A549 (cell line): ENCODE results near the gene CYP19A1. TPM values are rescaled to one million over a fixed set of nuclear protein-coding genes. Genes with fewer than 3 reads are reported as not detected.

ENCODE experiments used
- ATAC-seq, 2 experiments: fragments of 200-7000 bp in 1 of 2; fragments of >200 bp in 1 of 2; cut with Nextera tagmentation in 1 of 2; cut with Tn5 transposase in 1 of 2; 3 replicates each; pipeline versions ENCODE4 v1.8.0 to v1.9.1; 2018 to 2020; ENCODE audit warnings: mild to moderate bottlenecking in 1 of 2, moderate library complexity in 1 of 2
- CTCF ChIA-PET: fragments of 300-600 bp; sonication (Branson Sonifier 250); formaldehyde crosslinking; extraction: SDS; loops from one replicate; lab custom pipeline; 2021; ENCODE audit warnings: antibody characterized with exemption, inconsistent platforms; lab: Yijun Ruan, JAX
- POLR2A ChIA-PET: fragments of 350-600 bp; formaldehyde crosslinking; extraction: SDS; loops from one replicate; lab custom pipeline; 2021; ENCODE audit warnings: antibody characterized with exemption, inconsistent platforms; lab: Yijun Ruan, JAX
- DNase-seq, 2 experiments: peaks; one replicate each; pipeline versions ENCODE4 v3.0.0 to v3.0.0-alpha.2; 2011 to 2016; ENCODE audit warnings: low read depth in 1 of 2, low spot score in 1 of 2
- FAIRE-seq: peaks from 2 replicates; lab custom pipeline; 2011; peaks lifted over from hg19 to GRCh38; lab: Jason Lieb, UNC
- H3K27ac ChIP-seq, 2 experiments: fragments of >200 bp; sonication (Bioruptor Twin); formaldehyde crosslinking; 3 replicates each; pipeline ENCODE4 v1.5.1; 2016 to 2017
- H3K4me1 ChIP-seq: fragments of >200 bp; sonication (Bioruptor Twin); formaldehyde crosslinking; 3 replicates; pipeline ENCODE4 v1.6.1; 2016
- H3K4me2 ChIP-seq: fragments of >200 bp; sonication (Bioruptor Twin); formaldehyde crosslinking; 3 replicates; pipeline ENCODE4 v1.6.1; 2016
- H3K4me3 ChIP-seq: fragments of >200 bp; sonication (Bioruptor Twin); formaldehyde crosslinking; 3 replicates; pipeline ENCODE4 v1.5.1; 2016
- H3K9me3 ChIP-seq: fragments of >200 bp; sonication (Bioruptor Twin); formaldehyde crosslinking; 3 replicates; pipeline ENCODE4 v1.6.1; 2016
- CEBPB ChIP-seq, 2 experiments: fragments of >200 bp in 1 of 2; sonication (Bioruptor Twin) in 1 of 2; formaldehyde crosslinking in 1 of 2; IDR thresholded peaks; 2 replicates each; pipeline ENCODE4 v1.6.1; 2012 to 2016
- CHD2 ChIP-seq: fragments of 150-350 bp; IDR thresholded peaks from 2 replicates; pipeline ENCODE4 v1.6.1; 2014; ENCODE audit warnings: low read length; ENCODE audit not compliant: partially characterized antibody
- CTCF ChIP-seq: fragments of >200 bp; sonication (Bioruptor Twin); formaldehyde crosslinking; IDR thresholded peaks from 3 replicates; pipeline ENCODE4 v1.5.1; 2016
- EHF ChIP-seq: fragments of 250-450 bp; sonication (Bioruptor Pico); IDR thresholded peaks from 2 replicates; pipeline ENCODE4 v1.5.0; 2020; ENCODE audit warnings: mild to moderate bottlenecking
- ELK1 ChIP-seq: fragments of 150-350 bp; IDR thresholded peaks from 2 replicates; pipeline ENCODE4 v1.6.1; 2014; ENCODE audit warnings: low read depth, mild to moderate bottlenecking, low read length
- EP300 ChIP-seq, 2 experiments: fragments of >200 bp; sonication (Bioruptor Twin); formaldehyde crosslinking; IDR thresholded peaks; 2 replicates in 1 of 2; 3 replicates in 1 of 2; pipeline ENCODE4 v1.6.1; 2016 to 2017
- ESRRA ChIP-seq: fragments of 150-350 bp; IDR thresholded peaks from 2 replicates; pipeline ENCODE4 v1.6.1; 2014; ENCODE audit warnings: mild to moderate bottlenecking, low read length, borderline replicate concordance
- FOSL2 ChIP-seq, 2 experiments: fragments of 450-650 bp in 1 of 2; fragments of >200 bp in 1 of 2; sonication (Bioruptor Twin) in 1 of 2; formaldehyde crosslinking; IDR thresholded peaks; 2 replicates each; pipeline versions ENCODE4 v1.5.0 to v1.6.1; 2016 to 2020; ENCODE audit warnings: mild to moderate bottlenecking in 1 of 2, moderate library complexity in 1 of 2
- FOXS1 ChIP-seq: fragments of 250-450 bp; sonication (Bioruptor Pico); IDR thresholded peaks from 2 replicates; pipeline ENCODE4 v1.5.0; 2020; ENCODE audit warnings: mild to moderate bottlenecking, moderate library complexity
- GATA3 ChIP-seq: IDR thresholded peaks from 2 replicates; pipeline ENCODE4 v1.6.1; 2012; ENCODE audit warnings: borderline replicate concordance
- HDAC2 ChIP-seq: fragments of 200-600 bp; sonication (generic); IDR thresholded peaks from 2 replicates; pipeline ENCODE4 v1.6.1; 2016
- HEYL ChIP-seq: fragments of 250-450 bp; sonication (Bioruptor Pico); IDR thresholded peaks from 2 replicates; pipeline ENCODE4 v1.8.0; 2021; ENCODE audit warnings: mild to moderate bottlenecking, moderate library complexity
- HOXA7 ChIP-seq: fragments of 250-450 bp; sonication (Bioruptor Pico); IDR thresholded peaks from 2 replicates; pipeline ENCODE4 v1.5.0; 2020; ENCODE audit warnings: mild to moderate bottlenecking, moderate library complexity
- HOXB13 ChIP-seq: fragments of 250-450 bp; sonication (Bioruptor Pico); IDR thresholded peaks from 2 replicates; pipeline ENCODE4 v1.5.0; 2020; ENCODE audit warnings: low read depth, mild to moderate bottlenecking, moderate library complexity
- HOXB5 ChIP-seq: fragments of 250-450 bp; sonication (Bioruptor Pico); IDR thresholded peaks from 2 replicates; pipeline ENCODE4 v1.5.0; 2020; ENCODE audit warnings: mild to moderate bottlenecking, moderate library complexity
- JUN ChIP-seq, 2 experiments: fragments of >200 bp; sonication (Bioruptor Twin); formaldehyde crosslinking; IDR thresholded peaks; 2 replicates in 1 of 2; 3 replicates in 1 of 2; pipeline ENCODE4 v1.6.1; 2016 to 2017
- KDM1A ChIP-seq: fragments of 200-600 bp; sonication (generic); IDR thresholded peaks from 2 replicates; pipeline ENCODE4 v1.6.1; 2016; ENCODE audit warnings: low read depth, mild to moderate bottlenecking
- KDM5A ChIP-seq: fragments of 200-600 bp; sonication (generic); IDR thresholded peaks from 2 replicates; pipeline ENCODE4 v1.6.1; 2016; ENCODE audit warnings: antibody characterized with exemption, mild to moderate bottlenecking
- MAZ ChIP-seq: fragments of 150-350 bp; IDR thresholded peaks from 2 replicates; pipeline ENCODE4 v1.6.1; 2014; ENCODE audit warnings: antibody characterized with exemption, low read depth, low read length, borderline replicate concordance
- NR3C1 ChIP-seq: fragments of >200 bp; sonication (Bioruptor Twin); formaldehyde crosslinking; IDR thresholded peaks from 3 replicates; pipeline ENCODE4 v1.6.1; 2017
- POLR2AphosphoS2 ChIP-seq: conservative IDR thresholded peaks from 2 replicates; pipeline ENCODE4 v1.6.1; 2012; ENCODE audit warnings: low read length, improper control_type of control experiment, inconsistent platforms
- RAD21 ChIP-seq, 2 experiments: fragments of >200 bp in 1 of 2; sonication (Bioruptor Twin) in 1 of 2; formaldehyde crosslinking in 1 of 2; IDR thresholded peaks in 1 of 2; conservative IDR thresholded peaks in 1 of 2; 2 replicates in 1 of 2; 3 replicates in 1 of 2; pipeline ENCODE4 v1.6.1; 2012 to 2018; ENCODE audit warnings: inconsistent platforms in 1 of 2
- RARB ChIP-seq: fragments of 250-450 bp; sonication (Bioruptor Pico); IDR thresholded peaks from 2 replicates; pipeline ENCODE4 v1.8.0; 2021; ENCODE audit warnings: mild to moderate bottlenecking, moderate library complexity
- RCOR1 ChIP-seq: fragments of 150-350 bp; IDR thresholded peaks from 2 replicates; pipeline ENCODE4 v1.6.1; 2014; ENCODE audit warnings: antibody characterized with exemption, low read length, low read depth
- RNF2 ChIP-seq: fragments of 200-600 bp; sonication (generic); IDR thresholded peaks from 2 replicates; pipeline ENCODE4 v1.6.1; 2016; ENCODE audit warnings: low read depth, mild to moderate bottlenecking, antibody characterized with exemption, moderate library complexity, borderline replicate concordance
- SREBF2 ChIP-seq: fragments of 450-650 bp; IDR thresholded peaks from 2 replicates; pipeline ENCODE4 v1.6.1; 2014; ENCODE audit warnings: mild to moderate bottlenecking, moderate library complexity
- ZFP36 ChIP-seq: fragments of 450-650 bp; IDR thresholded peaks from 2 replicates; pipeline ENCODE4 v1.6.1; 2014; ENCODE audit warnings: borderline replicate concordance; ENCODE audit not compliant: partially characterized antibody
- ZNF302 ChIP-seq: fragments of 250-450 bp; sonication (Bioruptor Pico); IDR thresholded peaks from 2 replicates; pipeline ENCODE4 v1.9.0; 2021; ENCODE audit warnings: inconsistent platforms, mild to moderate bottlenecking, moderate library complexity
- WGBS: methylation state at CpG from one replicate; pipeline ENCODE4 v1.1.6; 2017; ENCODE audit errors: missing lambda C conversion rate; 5-methylcytosine and 5-hydroxymethylcytosine counted together
- polyA plus RNA-seq, 4 experiments: library from polyadenylated mRNA; depleted of rRNA in 3 of 4; stranded (reverse); fragments of >200 nt; fragmentation: RNase III in 1 of 4; extraction: RNeasy Plus Mini Kit Qiagen cat#74134 plus additional on column Dnase treatment in 1 of 4; gene quantifications; 2 replicates in 3 of 4; 3 replicates in 1 of 4; pipeline ENCODE4 v1.2.3, GENCODE V29; 2011 to 2017
- TF ChIP-seq, protein P1 (sequence below): IDR thresholded peaks from 2 replicates; pipeline ENCODE4 v1.6.1; 2012; ENCODE audit warnings: low read depth, borderline replicate concordance
- TF ChIP-seq, protein P2 (sequence below): IDR thresholded peaks from 2 replicates; pipeline ENCODE4 v1.6.1; 2012

Gene CYP19A1
- polyA plus RNA-seq, 2 of the 4 experiments (the other 2 are of a cell fraction) = 0.36 TPM; not detected in 1

DNA sequence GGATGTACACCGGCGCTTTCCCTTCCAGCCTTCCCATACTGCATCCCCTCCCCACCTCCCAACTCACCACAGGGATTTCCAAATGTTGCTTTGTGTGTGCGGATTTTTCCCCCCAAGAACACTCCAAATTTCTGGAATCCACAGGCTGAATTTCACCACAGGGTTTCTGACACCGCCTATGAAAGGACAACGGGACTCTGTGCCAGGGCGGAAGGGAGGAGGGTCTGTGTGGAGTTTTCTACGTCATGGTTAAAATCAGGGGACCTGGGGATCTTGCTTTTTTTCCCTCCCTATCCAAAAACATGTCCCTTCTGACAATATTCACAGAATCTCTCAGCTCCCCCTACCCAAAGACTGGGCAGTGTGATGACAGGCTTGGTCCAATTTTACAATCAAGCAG is 14.6 kb downstream of the CYP19A1 start:
- ChIA-PET CTCF (interaction anchor here (1.3 kb wide), 1 partner anchor 57 kb away, joined by 3 read pairs; no protein-coding TSS in a partner anchor), POLR2A (no interaction called here)
- Histone ChIP-seq H3K4me1 (no peaks in the 10 kb centered on the region), H3K9me3 (no peaks in the 10 kb centered on the region), H3K4me3 (no peak overlapping the region), H3K4me2 (no peak overlapping the region), H3K27ac (no peak overlapping the region)
- WGBS = 62% methylated on average over 7 of the region's 7 CpGs
- DNase-seq (no peak), FAIRE-seq (no peak), ATAC-seq (no peak)
- TF ChIP-seq SREBF2 = no peak
- TF ChIP-seq RCOR1 = no peak
- TF ChIP-seq POLR2AphosphoS2 = no peak
- no peak for TF ChIP-seq MAZ
- TF ChIP-seq CEBPB (IDR thresholded peaks at IDR 0.05) = no peak
- TF ChIP-seq GATA3 = no peak
- no peak for TF ChIP-seq CHD2
- no peak for TF ChIP-seq ELK1
- TF ChIP-seq HEYL = no peak
- TF ChIP-seq RNF2 = no peak
- TF ChIP-seq FOSL2 (IDR thresholded peaks at IDR 0.05) = no peak
- TF ChIP-seq FOSL2 (CRISPR knock-in tag; IDR thresholded peaks at IDR 0.05) = no peak
- TF ChIP-seq EHF (CRISPR knock-in tag) = no peak
- no peak for TF ChIP-seq ESRRA
- no peak for TF ChIP-seq KDM1A
- TF ChIP-seq HOXB13 = no peak
- no peak for TF ChIP-seq HOXA7 (CRISPR knock-in tag)

DNA sequence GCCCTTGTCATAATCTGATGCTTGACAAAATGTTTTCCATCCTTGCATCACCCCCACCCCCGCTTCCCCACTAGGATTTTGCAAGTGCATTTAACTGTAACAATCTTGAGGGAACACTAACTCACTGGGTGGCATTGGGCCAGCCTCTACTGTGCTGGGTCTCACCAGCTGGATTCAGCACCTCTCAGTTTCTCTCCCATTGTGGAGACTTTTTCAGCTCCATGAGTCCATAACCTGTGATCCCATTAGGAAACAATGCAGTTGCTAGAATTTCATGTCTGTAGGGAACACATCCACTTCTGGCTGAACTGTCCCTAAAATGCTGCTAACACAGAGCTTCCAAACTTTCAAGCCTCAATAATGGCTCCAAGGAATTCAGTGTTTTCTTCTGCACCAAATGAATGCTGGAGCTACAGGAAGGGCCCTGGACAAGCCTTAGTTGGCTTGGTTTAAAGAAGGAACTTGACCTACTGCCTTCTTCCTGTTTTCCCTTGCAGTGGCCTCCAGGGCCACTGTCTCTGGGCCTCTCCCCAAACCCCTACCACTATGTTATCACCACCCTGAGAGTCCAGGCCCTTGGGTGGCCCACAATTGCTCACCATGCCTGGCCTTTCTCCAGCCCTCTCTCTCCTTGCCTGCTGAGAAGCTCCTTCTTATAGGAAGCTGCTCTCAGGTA is 15.6 kb downstream of the CYP19A1 start:
- ATAC-seq = no peak
- CTCF ChIA-PET = interaction anchor here (0.6 to 2.2 kb wide), 8 partner anchors 12 to 160 kb away, joined by 3 to 6 read pairs (median 4); no protein-coding TSS in a partner anchor

DNA sequence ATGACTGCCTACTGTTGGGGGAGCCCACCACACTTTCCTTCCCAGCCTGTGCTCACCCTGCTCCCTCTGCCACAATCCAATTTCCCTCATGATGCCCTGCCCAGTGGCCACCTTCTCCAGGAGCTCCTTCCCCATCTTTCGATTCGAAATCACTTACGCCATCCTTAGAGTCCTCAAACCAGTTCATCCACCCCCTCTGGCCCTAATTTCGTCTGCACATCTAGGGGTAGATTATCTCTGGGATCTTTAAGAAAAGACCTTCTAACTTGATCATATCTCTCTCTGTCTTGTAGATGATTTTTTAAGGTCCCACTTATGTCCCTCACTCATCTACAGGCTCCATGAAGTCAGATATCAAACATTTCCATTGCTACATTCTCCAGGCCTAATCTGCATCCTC is 17.1 kb downstream of the CYP19A1 start:
- no peak for ATAC-seq
- Histone ChIP-seq H3K27ac (no peak overlapping the region), H3K4me3 (no peak overlapping the region), H3K4me1 (no peaks in the 10 kb centered on the region), H3K9me3 (no peaks in the 10 kb centered on the region), H3K4me2 (no peak overlapping the region)
- ChIA-PET POLR2A (no interaction called here), CTCF (interaction anchor here (0.5 to 2.2 kb wide), 3 partner anchors 10 to 597 kb away, joined by 3 to 6 read pairs (median 4); no protein-coding TSS in a partner anchor)
- 47% methylated on average over 4 of the region's 4 CpGs for WGBS
- no peak for FAIRE-seq
- no peak for DNase-seq
- no peak for TF ChIP-seq CHD2
- no peak for TF ChIP-seq POLR2AphosphoS2
- no peak for TF ChIP-seq SREBF2
- no peak for TF ChIP-seq HOXB13
- no peak for TF ChIP-seq CTCF
- TF ChIP-seq JUN (IDR thresholded peaks at IDR 0.05) = no peak
- no peak for TF ChIP-seq HEYL
- no peak for TF ChIP-seq FOSL2 (IDR thresholded peaks at IDR 0.05)
- TF ChIP-seq FOSL2 (CRISPR knock-in tag; IDR thresholded peaks at IDR 0.05) = no peak
- TF ChIP-seq, protein P1, sequence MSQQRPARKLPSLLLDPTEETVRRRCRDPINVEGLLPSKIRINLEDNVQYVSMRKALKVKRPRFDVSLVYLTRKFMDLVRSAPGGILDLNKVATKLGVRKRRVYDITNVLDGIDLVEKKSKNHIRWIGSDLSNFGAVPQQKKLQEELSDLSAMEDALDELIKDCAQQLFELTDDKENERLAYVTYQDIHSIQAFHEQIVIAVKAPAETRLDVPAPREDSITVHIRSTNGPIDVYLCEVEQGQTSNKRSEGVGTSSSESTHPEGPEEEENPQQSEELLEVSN = no peak
- TF ChIP-seq NR3C1 = no peak
- TF ChIP-seq RARB = no peak
- TF ChIP-seq RAD21 (conservative IDR thresholded peaks at IDR 0.05 in 1 of 2, IDR thresholded peaks at IDR 0.05 in 1 of 2) = no peak

More for the DNA sequence above, 15.6 kb downstream of the CYP19A1 start:
- Histone ChIP-seq H3K4me1 (no peaks in the 10 kb centered on the region), H3K4me3 (no peak overlapping the region)
- WGBS = 79% methylated on average over 1 of the region's 1 CpG
- TF ChIP-seq POLR2AphosphoS2 = no peak
- no peak for TF ChIP-seq FOXS1 (CRISPR knock-in tag)
- no peak for TF ChIP-seq KDM5A
- no peak for TF ChIP-seq JUN (IDR thresholded peaks at IDR 0.05)
- no peak for TF ChIP-seq EP300 (IDR thresholded peaks at IDR 0.05)
- no peak for TF ChIP-seq ZFP36
- TF ChIP-seq HDAC2 = no peak
- TF ChIP-seq HOXB5 = no peak
- TF ChIP-seq FOSL2 (IDR thresholded peaks at IDR 0.05) = no peak
- TF ChIP-seq FOSL2 (CRISPR knock-in tag; IDR thresholded peaks at IDR 0.05) = no peak
- TF ChIP-seq, protein P2, sequence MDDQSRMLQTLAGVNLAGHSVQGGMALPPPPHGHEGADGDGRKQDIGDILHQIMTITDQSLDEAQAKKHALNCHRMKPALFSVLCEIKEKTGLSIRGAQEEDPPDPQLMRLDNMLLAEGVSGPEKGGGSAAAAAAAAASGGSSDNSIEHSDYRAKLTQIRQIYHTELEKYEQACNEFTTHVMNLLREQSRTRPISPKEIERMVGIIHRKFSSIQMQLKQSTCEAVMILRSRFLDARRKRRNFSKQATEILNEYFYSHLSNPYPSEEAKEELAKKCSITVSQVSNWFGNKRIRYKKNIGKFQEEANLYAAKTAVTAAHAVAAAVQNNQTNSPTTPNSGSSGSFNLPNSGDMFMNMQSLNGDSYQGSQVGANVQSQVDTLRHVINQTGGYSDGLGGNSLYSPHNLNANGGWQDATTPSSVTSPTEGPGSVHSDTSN = no peak
- no peak for TF ChIP-seq ZNF302 (CRISPR knock-in tag)
- no peak for TF ChIP-seq GATA3
- TF ChIP-seq ESRRA = no peak
- TF ChIP-seq RCOR1 = no peak
- no peak for TF ChIP-seq HOXB13
- TF ChIP-seq, all 56 proteins: peak for 0
- FAIRE-seq (no peak), DNase-seq (no peak)
- Histone ChIP-seq H3K4me2 (no peak overlapping the region), H3K9me3 (no peaks in the 10 kb centered on the region), H3K27ac (no peak overlapping the region)
- POLR2A ChIA-PET = no interaction called here
